IPS-15b (cell line): ENCODE data around the gene CD6.

ENCODE experiments used
- H3K27me3 ChIP-seq: one replicate; pipeline ENCODE4 v1.6.1; 2013; ENCODE audit warnings: low read length; ENCODE audit not compliant: control insufficient read depth, insufficient read depth
- H3K36me3 ChIP-seq: one replicate; pipeline ENCODE4 v1.6.1; 2013; ENCODE audit warnings: low read length; ENCODE audit not compliant: control insufficient read depth, insufficient read depth
- H3K4me1 ChIP-seq: one replicate; pipeline ENCODE4 v1.6.1; 2013; ENCODE audit warnings: mild to moderate bottlenecking, low read length; ENCODE audit not compliant: control insufficient read depth, insufficient read depth
- H3K4me3 ChIP-seq: one replicate; pipeline ENCODE4 v1.5.1; 2013; ENCODE audit warnings: low read depth, low read length
- H3K9ac ChIP-seq: one replicate; pipeline ENCODE4 v1.6.1; 2013; ENCODE audit warnings: low read depth, mild to moderate bottlenecking, low read length
- H3K9me3 ChIP-seq: one replicate; pipeline ENCODE4 v1.6.1; 2013; ENCODE audit warnings: mild to moderate bottlenecking, low read length; ENCODE audit not compliant: control insufficient read depth, insufficient read depth

The CD6 gene

GRCh38 chr11:60947700-60948099 is 23.8 kb upstream of the CD6 start:
- no peaks in the 10 kb centered on the region for H3K9me3 ChIP-seq
- H3K4me1 ChIP-seq: peaks cover 6% of the 10 kb centered on the region
- H3K4me3 ChIP-seq: no peak overlapping the region
- peaks cover 18% of the 10 kb centered on the region for H3K27me3 ChIP-seq
- H3K9ac ChIP-seq: no peak overlapping the region
- no peaks in the 10 kb centered on the region for H3K36me3 ChIP-seq

- Histone ChIP-seq H3K4me1 (peaks cover 6% of the 10 kb centered on the region), H3K4me3 (no peak overlapping the region), H3K9me3 (no peaks in the 10 kb centered on the region), H3K36me3 (no peaks in the 10 kb centered on the region), H3K9ac (no peak overlapping the region), H3K27me3 (peaks cover 20% of the 10 kb centered on the region)
Observed at GRCh38 chr11:60948250-60948649, 23.2 kb upstream of the CD6 start.

- H3K4me3 ChIP-seq: peak overlapping the region; percentile 2
- H3K36me3 ChIP-seq: no peaks in the 10 kb centered on the region
- H3K4me1 ChIP-seq: peaks cover 6% of the 10 kb centered on the region
- no peak overlapping the region for H3K9ac ChIP-seq
- H3K27me3 ChIP-seq: peaks cover 20% of the 10 kb centered on the region
- H3K9me3 ChIP-seq: no peaks in the 10 kb centered on the region
Observed at GRCh38 chr11:60950024-60950423, 21.5 kb upstream of the CD6 start.

- H3K27me3 ChIP-seq: peaks cover 20% of the 10 kb centered on the region
- H3K4me3 ChIP-seq: peak overlapping the region; percentile 56
- peaks cover 6% of the 10 kb centered on the region for H3K4me1 ChIP-seq
- H3K36me3 ChIP-seq: no peaks in the 10 kb centered on the region
- no peaks in the 10 kb centered on the region for H3K9me3 ChIP-seq
- peak overlapping the region; percentile 54 for H3K9ac ChIP-seq
Observed at GRCh38 chr11:60950933-60951605, 20.4 kb upstream of the CD6 start.

GRCh38 chr11:60951606-60951903 is 19.9 kb upstream of the CD6 start:
- H3K4me1 ChIP-seq: peaks cover 6% of the 10 kb centered on the region
- peak overlapping the region; percentile 56 for H3K4me3 ChIP-seq
- H3K36me3 ChIP-seq: no peaks in the 10 kb centered on the region
- H3K9me3 ChIP-seq: no peaks in the 10 kb centered on the region
- H3K9ac ChIP-seq: no peak overlapping the region
- peaks cover 20% of the 10 kb centered on the region for H3K27me3 ChIP-seq

GRCh38 chr11:60951904-60952741 is 19.4 kb upstream of the CD6 start, which contains the start of gene SLC15A3:
Gene SLC15A3, minus strand, starts transcription at chr11:60952176. Its CDS starts 625 bp downstream, at chr11:60951551.
- peak within 1 kb of the TSS; percentile 54 for H3K9ac ChIP-seq
- no peaks in the 10 kb centered on the region for H3K9me3 ChIP-seq
- peaks cover 6% of the 10 kb centered on the region for H3K4me1 ChIP-seq
- H3K36me3 ChIP-seq: no peaks in the 10 kb centered on the region
- H3K27me3 ChIP-seq: peaks cover 20% of the 10 kb centered on the region
- H3K4me3 ChIP-seq: peak within 1 kb of the TSS; percentile 56

- peak overlapping the region; percentile 41 for H3K9ac ChIP-seq
- peak overlapping the region; percentile 56 for H3K4me3 ChIP-seq
- no peaks in the 10 kb centered on the region for H3K9me3 ChIP-seq
- peaks cover 20% of the 10 kb centered on the region for H3K27me3 ChIP-seq
- H3K4me1 ChIP-seq: peaks cover 5% of the 10 kb centered on the region
- no peaks in the 10 kb centered on the region for H3K36me3 ChIP-seq
Observed at GRCh38 chr11:60952742-60953170, 18.7 kb upstream of the CD6 start.

- Histone ChIP-seq H3K27me3 (peaks cover 20% of the 10 kb centered on the region), H3K9ac (no peak overlapping the region), H3K4me1 (no peaks in the 10 kb centered on the region)
Observed at GRCh38 chr11:60953781-60954180, 17.7 kb upstream of the CD6 start.

GRCh38 chr11:60954421-60954820 is 17.1 kb upstream of the CD6 start:
- Histone ChIP-seq H3K27me3 (peaks cover 20% of the 10 kb centered on the region), H3K4me1 (no peaks in the 10 kb centered on the region), H3K9ac (no peak overlapping the region), H3K36me3 (no peaks in the 10 kb centered on the region), H3K4me3 (no peak overlapping the region), H3K9me3 (no peaks in the 10 kb centered on the region)

More at GRCh38 chr11:60953781-60954180, 17.7 kb upstream of the CD6 start:
- Histone ChIP-seq H3K9me3 (no peaks in the 10 kb centered on the region), H3K36me3 (no peaks in the 10 kb centered on the region), H3K4me3 (no peak overlapping the region)

GRCh38 chr11:60955571-60955970 is 15.9 kb upstream of the CD6 start:
- H3K27me3 ChIP-seq: peaks cover 13% of the 10 kb centered on the region
- H3K4me1 ChIP-seq: no peaks in the 10 kb centered on the region
- no peaks in the 10 kb centered on the region for H3K36me3 ChIP-seq
- no peak overlapping the region for H3K9ac ChIP-seq
- no peak overlapping the region for H3K4me3 ChIP-seq
- no peaks in the 10 kb centered on the region for H3K9me3 ChIP-seq

- peaks cover 10% of the 10 kb centered on the region for H3K27me3 ChIP-seq
- H3K4me1 ChIP-seq: no peaks in the 10 kb centered on the region
- no peak overlapping the region for H3K9ac ChIP-seq
- H3K36me3 ChIP-seq: no peaks in the 10 kb centered on the region
- no peaks in the 10 kb centered on the region for H3K9me3 ChIP-seq
- H3K4me3 ChIP-seq: no peak overlapping the region
Observed at GRCh38 chr11:60957188-60957587, 14.3 kb upstream of the CD6 start.

- no peaks in the 10 kb centered on the region for H3K4me1 ChIP-seq
- peaks cover 3% of the 10 kb centered on the region for H3K27me3 ChIP-seq
- no peaks in the 10 kb centered on the region for H3K9me3 ChIP-seq
- no peaks in the 10 kb centered on the region for H3K36me3 ChIP-seq
- H3K9ac ChIP-seq: no peak overlapping the region
- H3K4me3 ChIP-seq: no peak overlapping the region
Observed at GRCh38 chr11:60959431-60959830, 12.0 kb upstream of the CD6 start.
